HepG2 (cell line): ENCODE measurements around the gene PRDM15. TPM values are rescaled to one million over a fixed set of nuclear protein-coding genes. Genes with fewer than 3 reads are reported as not detected.

Experiments
- RBFOX2 ChIP-seq: fragments of 200-400 bp; formaldehyde crosslinking; IDR thresholded peaks from 2 replicates; pipeline ENCODE4 v1.6.1; 2017; ENCODE audit warnings: low read depth, mild to moderate bottlenecking, low read length
- SMAD1 ChIP-seq: sonication (generic); formaldehyde crosslinking; IDR thresholded peaks from 2 replicates; pipeline ENCODE4 v1.4.0; 2020; ENCODE audit warnings: missing genetic modification reagents, low read depth, mild to moderate bottlenecking, borderline replicate concordance
- SOX6 ChIP-seq, 2 experiments: fragments of 450-650 bp in 1 of 2; sonication (generic) in 1 of 2; formaldehyde crosslinking in 1 of 2; IDR thresholded peaks; 2 replicates each; pipeline versions ENCODE4 v1.4.0 to v1.6.1; 2017 to 2020; ENCODE audit warnings: antibody characterized with exemption in 1 of 2, mild to moderate bottlenecking in 1 of 2, missing genetic modification reagents in 1 of 2
- SYNCRIP ChIP-seq: fragments of 200-400 bp; formaldehyde crosslinking; IDR thresholded peaks from 2 replicates; pipeline ENCODE4 v1.6.1; 2018; ENCODE audit warnings: mild to moderate bottlenecking, low read depth, low read length; ENCODE audit not compliant: insufficient read depth
- TARDBP ChIP-seq: sonication (generic); formaldehyde crosslinking; IDR thresholded peaks from 2 replicates; pipeline ENCODE4 v1.8.0; 2022; ENCODE audit warnings: mild to moderate bottlenecking, missing genetic modification reagents
- TP53 ChIP-seq: sonication (generic); formaldehyde crosslinking; conservative IDR thresholded peaks from 2 replicates; pipeline ENCODE4 v1.4.0; 2020; ENCODE audit warnings: missing genetic modification reagents
- ZNF18 ChIP-seq: sonication (generic); formaldehyde crosslinking; IDR thresholded peaks from 2 replicates; pipeline ENCODE4 v1.8.0; 2022; ENCODE audit warnings: mild to moderate bottlenecking, missing genetic modification reagents; ENCODE audit not compliant: insufficient replicate concordance
- ZNF337 ChIP-seq: sonication (generic); formaldehyde crosslinking; IDR thresholded peaks from 2 replicates; pipeline ENCODE4 v1.5.1; 2020; ENCODE audit warnings: missing genetic modification reagents, low read depth, mild to moderate bottlenecking, borderline replicate concordance
- polyA plus RNA-seq, 8 experiments: library from polyadenylated mRNA; depleted of rRNA in 3 of 8; stranded (reverse) in 7 of 8; unstranded in 1 of 8; fragments of >200 nt; fragmentation: Illumina TruSeq in 4 of 8; extraction: Trizol in 4 of 8; gene quantifications; 2 replicates each; pipeline versions ENCODE4 v1.2.1 to v1.2.3, GENCODE V29; 2011 to 2016; ENCODE audit warnings: low read depth in 4 of 8, missing spikeins in 1 of 8, mixed read lengths in 1 of 8; ENCODE audit not compliant: insufficient read depth in 1 of 8
- total RNA-seq, 5 experiments: library from RNA; depleted of rRNA; stranded (reverse); fragments of >200 nt; fragmentation: Illumina TruSeq; extraction: Trizol; gene quantifications; 2 replicates each; pipeline ENCODE4 v1.2.3, GENCODE V29; 2016; ENCODE audit warnings: low read depth in 1 of 5
- TF ChIP-seq, protein P1 (sequence below): sonication (generic); formaldehyde crosslinking; IDR thresholded peaks from 2 replicates; pipeline ENCODE4 v1.5.0; 2020; ENCODE audit warnings: missing genetic modification reagents, mild to moderate bottlenecking, borderline replicate concordance

PRDM15 gene
- total and polyA plus RNA-seq, 2 of the 13 experiments (the other 11 are each of a cell fraction or from before 2014, with no cell fraction given): 4.0 to 6.9 TPM

DNA sequence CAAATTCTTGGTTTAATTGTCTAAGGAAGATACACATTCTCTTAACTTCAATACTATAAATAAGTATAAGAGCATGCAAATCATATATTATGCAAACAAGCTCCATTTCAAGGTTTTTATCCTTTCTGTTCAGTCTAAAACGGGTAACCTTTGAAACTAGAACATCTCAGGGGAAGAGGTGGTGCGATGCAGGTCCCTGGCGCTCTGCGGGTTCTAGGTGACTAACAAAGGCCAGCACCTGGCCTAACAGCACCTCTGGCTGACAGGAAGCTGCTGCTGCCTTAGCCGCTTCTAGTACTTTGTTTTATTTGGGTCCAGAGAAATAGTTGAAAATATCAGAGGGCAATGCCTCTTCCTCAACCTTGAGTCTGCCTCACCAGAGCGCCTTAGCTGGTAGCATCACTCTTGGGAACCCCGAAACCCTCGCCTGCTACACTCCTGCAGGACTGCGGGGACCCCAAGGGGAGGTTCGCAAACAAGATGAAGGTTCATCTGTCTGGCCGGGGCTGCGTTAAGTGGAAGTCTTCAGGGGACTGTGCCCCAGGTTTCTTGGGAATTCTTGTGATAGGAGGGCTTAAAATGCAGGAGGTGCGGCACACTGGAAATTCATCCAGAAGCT is 45.5 kb downstream of the PRDM15 start (continued):
- TF ChIP-seq ZNF18 (CRISPR knock-in tag) (no peak), SYNCRIP (no peak), TARDBP (CRISPR knock-in tag) (no peak), TP53 (no peak), SOX6 (IDR thresholded peaks at IDR 0.05) (no peak), SOX6 (CRISPR knock-in tag; IDR thresholded peaks at IDR 0.05) (no peak), ZNF337 (CRISPR knock-in tag) (no peak), SMAD1 (CRISPR knock-in tag) (no peak), RBFOX2 (no peak)
- TF ChIP-seq, protein P1, sequence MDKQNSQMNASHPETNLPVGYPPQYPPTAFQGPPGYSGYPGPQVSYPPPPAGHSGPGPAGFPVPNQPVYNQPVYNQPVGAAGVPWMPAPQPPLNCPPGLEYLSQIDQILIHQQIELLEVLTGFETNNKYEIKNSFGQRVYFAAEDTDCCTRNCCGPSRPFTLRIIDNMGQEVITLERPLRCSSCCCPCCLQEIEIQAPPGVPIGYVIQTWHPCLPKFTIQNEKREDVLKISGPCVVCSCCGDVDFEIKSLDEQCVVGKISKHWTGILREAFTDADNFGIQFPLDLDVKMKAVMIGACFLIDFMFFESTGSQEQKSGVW (CRISPR knock-in tag): no peak
